ENCODE results near the gene TMEM97. TPM values are rescaled to one million over a fixed set of nuclear protein-coding genes. Genes with fewer than 3 reads are reported as not detected.

The TMEM97 gene
- total and polyA plus RNA-seq, 9 of the 15 experiments (the other 6 are each of a cell fraction or from before 2014, with no cell fraction given), result 34.6 to 121 (median 76.0) TPM

- TF ChIP-seq NR1H2 (CRISPR knock-in tag; IDR thresholded peaks at IDR 0.05) (no peak), TFE3 (CRISPR knock-in tag; IDR thresholded peaks at IDR 0.05) (no peak), RERE (CRISPR knock-in tag; IDR thresholded peaks at IDR 0.05; ENCODE audit: borderline replicate concordance) (no peak), HMG20A (CRISPR knock-in tag; conservative IDR thresholded peaks at IDR 0.05) (no peak), RB1 (IDR thresholded peaks at IDR 0.05; ENCODE audit: low read depth) (no peak), SETDB1 (IDR thresholded peaks at IDR 0.05; ENCODE audit: low read length) (no peak), E2F1 (CRISPR knock-in tag; IDR thresholded peaks at IDR 0.05) (no peak), FOXP1 (CRISPR knock-in tag; IDR thresholded peaks at IDR 0.05) (no peak), SUPT5H (IDR thresholded peaks at IDR 0.05) (0 out of 2 replicates have a peak, but pooled peaks have one; percentile 17), EP400 (IDR thresholded peaks at IDR 0.05) (peak; percentile 56; the same call in 1 of the 2 replicates), ZNF589 (CRISPR knock-in tag; IDR thresholded peaks at IDR 0.05; ENCODE audit: low read depth) (no peak; the same call in 1 of the 2 replicates), SMARCA4 (IDR thresholded peaks at IDR 0.05) (peak; percentile 27; the same call in 1 of the 2 replicates), ZNF518B (CRISPR knock-in tag; IDR thresholded peaks at IDR 0.05) (no peak), FOXM1 (IDR thresholded peaks at IDR 0.05; ENCODE audit: low read depth) (no peak), FOXM1 (CRISPR knock-in tag; IDR thresholded peaks at IDR 0.05; ENCODE audit: low read depth) (no peak), ILF3 (IDR thresholded peaks at IDR 0.05; ENCODE audit: borderline replicate concordance) (no peak)
Observed at GRCh38 chr17:28317099-28317965, 1.7 kb upstream of the TMEM97 start (continued).

All from K562 (cell line).